ENCODE results near the gene TTLL12. TPM values are rescaled to one million over a fixed set of nuclear protein-coding genes. Genes with fewer than 3 reads are reported as not detected.

The TTLL12 gene
- total and polyA plus RNA-seq, 2 donors = 14.4 to 16.1 TPM

DNA sequence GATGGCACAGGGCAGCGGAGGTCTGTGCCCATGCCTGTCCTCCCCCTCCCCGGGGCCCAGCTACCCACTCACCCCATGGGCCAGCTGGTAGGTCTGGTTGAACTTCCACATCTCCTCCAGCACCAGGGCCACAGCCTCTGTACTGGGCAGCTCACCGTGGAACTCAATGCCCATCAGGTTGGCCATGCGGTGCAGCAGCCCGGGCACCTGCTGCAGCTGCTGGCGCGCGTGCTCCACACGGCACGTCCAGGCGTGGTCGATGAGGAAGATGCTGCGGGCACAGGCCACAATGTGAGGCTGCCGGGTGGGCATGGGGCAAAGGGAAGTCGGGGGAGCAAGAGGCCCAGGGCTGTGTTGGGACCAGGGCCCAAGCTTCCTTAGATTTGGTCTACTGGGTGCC lies 6.3 kb downstream of the TTLL12 start:
- WGBS = 95% methylated on average over 15 of the region's 15 CpGs
- no peak overlapping the region for H3K27ac ChIP-seq (ENCODE audit: low read depth in 1 of 2, low read length in 1 of 2)
- H3K9me3 ChIP-seq (ENCODE audit: control insufficient read depth in 2 of 2, insufficient read depth in 1 of 2, low read length in 1 of 2) = peaks cover 0 to 8% of the 10 kb centered on the region in 2 donors
- H3K36me3 ChIP-seq (ENCODE audit: control insufficient read depth in 2 of 2, insufficient read depth in 2 of 2, low read length in 1 of 2) = peaks cover 14 to 33% of the 10 kb centered on the region in 2 donors
- DNase-seq (ENCODE audit: low read depth in 6 of 9, low spot score in 9 of 9) = no peak
- H3K4me1 ChIP-seq (ENCODE audit: control insufficient read depth in 2 of 2, insufficient read depth in 2 of 2, low read length in 2 of 2) = peaks cover 0 to 4% of the 10 kb centered on the region in 2 donors
- H3K4me3 ChIP-seq (ENCODE audit: low read length in 2 of 2) = no peak overlapping the region
- H3K27me3 ChIP-seq (ENCODE audit: control insufficient read depth in 2 of 2, insufficient read depth in 1 of 2, low read length in 1 of 2) = no peaks in the 10 kb centered on the region

DNA sequence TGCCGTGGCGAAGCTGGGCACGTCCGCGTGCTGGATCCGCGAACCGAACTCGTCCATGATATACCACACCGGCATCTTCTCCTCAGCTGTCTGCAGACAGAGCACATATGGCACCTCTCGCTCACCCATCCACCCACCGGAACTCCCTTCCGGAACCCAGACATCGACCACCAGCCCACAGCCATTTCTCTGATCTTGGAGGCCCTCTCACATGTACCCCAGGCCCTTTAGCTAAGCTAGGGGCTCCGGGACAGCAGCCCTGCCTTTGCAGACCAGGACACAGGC lies 7.1 kb downstream of the TTLL12 start:
- WGBS = over 99% methylated on average over 15 of the region's 15 CpGs
- peaks cover 17 to 38% of the 10 kb centered on the region in 2 donors for H3K36me3 ChIP-seq (ENCODE audit: control insufficient read depth in 2 of 2, insufficient read depth in 2 of 2, low read length in 1 of 2)
- H3K27me3 ChIP-seq (ENCODE audit: control insufficient read depth in 2 of 2, insufficient read depth in 1 of 2, low read length in 1 of 2) = no peaks in the 10 kb centered on the region
- H3K4me3 ChIP-seq (ENCODE audit: low read length in 2 of 2) = no peak overlapping the region
- DNase-seq (ENCODE audit: low read depth in 6 of 9, low spot score in 9 of 9) = no peak
- no peak overlapping the region for H3K27ac ChIP-seq (ENCODE audit: low read depth in 1 of 2, low read length in 1 of 2)
- peaks cover 0 to 8% of the 10 kb centered on the region in 2 donors for H3K9me3 ChIP-seq (ENCODE audit: control insufficient read depth in 2 of 2, insufficient read depth in 1 of 2, low read length in 1 of 2)
- H3K4me1 ChIP-seq (ENCODE audit: control insufficient read depth in 2 of 2, insufficient read depth in 2 of 2, low read length in 2 of 2) = no peaks in the 10 kb centered on the region

DNA sequence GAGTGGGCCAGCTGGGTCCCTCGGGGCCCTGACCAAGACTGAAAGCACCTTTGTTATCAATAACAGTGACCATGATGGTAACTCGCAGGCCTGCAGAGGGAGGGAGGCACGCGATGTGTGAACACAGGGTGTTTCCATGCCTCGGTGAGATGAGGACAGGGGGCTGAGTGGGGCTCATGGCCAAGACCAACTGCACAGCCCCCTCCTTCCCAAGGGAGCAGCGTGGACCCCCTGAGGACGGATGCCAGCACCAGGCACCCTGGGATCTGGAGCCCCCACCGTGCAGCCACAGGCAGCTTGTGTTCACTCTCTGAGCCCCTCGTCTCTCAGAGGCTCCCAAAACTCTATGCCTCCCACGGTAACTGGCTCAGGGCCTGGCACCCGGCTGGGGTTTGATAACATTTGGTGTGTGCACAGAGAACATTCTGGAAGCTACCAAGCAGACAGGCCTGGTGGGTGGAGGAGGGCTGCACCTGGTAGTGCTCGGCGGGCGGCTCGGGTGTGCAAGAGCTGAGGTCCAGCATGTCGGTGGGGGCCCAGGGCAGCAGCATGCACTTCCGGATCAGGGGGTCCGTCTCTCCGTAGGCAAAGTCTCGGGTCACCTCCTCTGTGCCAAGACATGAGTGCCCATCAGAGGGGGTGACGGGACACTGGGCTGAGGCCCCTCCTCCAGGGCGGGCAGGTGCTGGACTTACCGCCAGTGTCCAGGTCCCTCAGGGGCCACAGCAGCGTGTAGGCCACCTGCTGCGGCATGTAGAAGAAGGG lies 7.6 kb downstream of the TTLL12 start:
- Histone ChIP-seq H3K4me3 (ENCODE audit: low read length in 2 of 2) (no peak overlapping the region), H3K4me1 (ENCODE audit: control insufficient read depth in 2 of 2, insufficient read depth in 2 of 2, low read length in 2 of 2) (no peaks in the 10 kb centered on the region), H3K36me3 (ENCODE audit: control insufficient read depth in 2 of 2, insufficient read depth in 2 of 2, low read length in 1 of 2) (peaks cover 17 to 40% of the 10 kb centered on the region in 2 donors), H3K9me3 (ENCODE audit: control insufficient read depth in 2 of 2, insufficient read depth in 1 of 2, low read length in 1 of 2) (peaks cover 0 to 8% of the 10 kb centered on the region in 2 donors), H3K27me3 (ENCODE audit: control insufficient read depth in 2 of 2, insufficient read depth in 1 of 2, low read length in 1 of 2) (no peaks in the 10 kb centered on the region), H3K27ac (ENCODE audit: low read depth in 1 of 2, low read length in 1 of 2) (no peak overlapping the region)
- 98% methylated on average over 25 of the region's 25 CpGs for WGBS
- DNase-seq (ENCODE audit: low read depth in 6 of 9, low spot score in 9 of 9) = no peak

DNA sequence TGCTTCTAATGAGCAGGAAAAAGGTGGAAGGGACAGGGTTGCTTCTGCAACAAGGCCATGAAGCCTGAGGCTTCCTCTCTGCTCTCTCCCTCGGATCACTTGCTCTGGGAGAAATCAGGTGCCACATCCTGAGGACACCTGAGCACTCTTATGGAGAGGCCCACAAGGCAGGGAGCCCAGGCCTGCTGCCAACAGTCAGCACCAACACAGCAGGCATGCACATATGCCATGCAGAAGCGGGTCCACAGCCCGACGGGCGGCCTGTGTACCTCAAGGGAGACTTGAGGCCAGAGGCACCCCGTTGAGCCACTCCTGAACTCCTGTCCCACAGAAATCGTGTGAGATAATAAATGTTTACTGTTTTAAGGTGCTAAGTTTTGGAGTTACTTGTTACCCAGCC lies 9.5 kb downstream of the TTLL12 start:
- no peak for DNase-seq (ENCODE audit: low read depth in 6 of 9, low spot score in 9 of 9)
- H3K4me1 ChIP-seq (ENCODE audit: control insufficient read depth in 2 of 2, insufficient read depth in 2 of 2, low read length in 2 of 2) = no peaks in the 10 kb centered on the region
- WGBS = 97% methylated on average over 7 of the region's 7 CpGs
- peaks cover 32 to 47% of the 10 kb centered on the region in 2 donors for H3K36me3 ChIP-seq (ENCODE audit: control insufficient read depth in 2 of 2, insufficient read depth in 2 of 2, low read length in 1 of 2)
- H3K9me3 ChIP-seq (ENCODE audit: control insufficient read depth in 2 of 2, insufficient read depth in 1 of 2, low read length in 1 of 2) = peaks cover 0 to 8% of the 10 kb centered on the region in 2 donors
- no peak overlapping the region for H3K27ac ChIP-seq (ENCODE audit: low read depth in 1 of 2, low read length in 1 of 2)
- H3K4me3 ChIP-seq (ENCODE audit: low read length in 2 of 2) = no peak overlapping the region
- no peaks in the 10 kb centered on the region for H3K27me3 ChIP-seq (ENCODE audit: control insufficient read depth in 2 of 2, insufficient read depth in 1 of 2, low read length in 1 of 2)

DNA sequence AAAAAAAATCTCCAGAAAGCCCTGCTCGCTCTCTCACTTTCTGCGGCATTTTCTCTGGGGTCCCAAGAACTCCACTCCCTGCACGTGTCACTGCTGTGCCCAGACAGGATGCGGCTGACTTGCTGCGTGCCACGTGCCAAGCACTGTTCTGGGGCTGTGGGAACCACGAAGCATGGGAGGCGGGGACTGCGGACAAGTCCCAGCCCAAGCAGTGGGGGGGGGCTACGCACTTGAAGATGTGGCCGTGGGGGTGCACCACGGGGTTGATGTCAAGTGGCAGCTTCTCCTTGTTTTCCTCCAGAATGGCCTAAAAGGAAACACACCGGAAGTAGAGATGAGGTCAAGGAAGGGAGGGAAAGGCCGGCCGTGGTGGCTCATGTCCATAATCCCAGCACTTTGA lies 10.8 kb downstream of the TTLL12 start:
- Histone ChIP-seq H3K36me3 (ENCODE audit: control insufficient read depth in 2 of 2, insufficient read depth in 2 of 2, low read length in 1 of 2) (peaks cover 46 to 56% of the 10 kb centered on the region in 2 donors), H3K4me3 (ENCODE audit: low read length in 2 of 2) (no peak overlapping the region), H3K27me3 (ENCODE audit: control insufficient read depth in 2 of 2, insufficient read depth in 1 of 2, low read length in 1 of 2) (no peaks in the 10 kb centered on the region), H3K27ac (ENCODE audit: low read depth in 1 of 2, low read length in 1 of 2) (no peak overlapping the region), H3K4me1 (ENCODE audit: control insufficient read depth in 2 of 2, insufficient read depth in 2 of 2, low read length in 2 of 2) (no peaks in the 10 kb centered on the region), H3K9me3 (ENCODE audit: control insufficient read depth in 2 of 2, insufficient read depth in 1 of 2, low read length in 1 of 2) (peaks cover 0 to 8% of the 10 kb centered on the region in 2 donors)
- DNase-seq (ENCODE audit: low read depth in 6 of 9, low spot score in 9 of 9) = no peak
- 87% methylated on average over 15 of the region's 15 CpGs for WGBS

DNA sequence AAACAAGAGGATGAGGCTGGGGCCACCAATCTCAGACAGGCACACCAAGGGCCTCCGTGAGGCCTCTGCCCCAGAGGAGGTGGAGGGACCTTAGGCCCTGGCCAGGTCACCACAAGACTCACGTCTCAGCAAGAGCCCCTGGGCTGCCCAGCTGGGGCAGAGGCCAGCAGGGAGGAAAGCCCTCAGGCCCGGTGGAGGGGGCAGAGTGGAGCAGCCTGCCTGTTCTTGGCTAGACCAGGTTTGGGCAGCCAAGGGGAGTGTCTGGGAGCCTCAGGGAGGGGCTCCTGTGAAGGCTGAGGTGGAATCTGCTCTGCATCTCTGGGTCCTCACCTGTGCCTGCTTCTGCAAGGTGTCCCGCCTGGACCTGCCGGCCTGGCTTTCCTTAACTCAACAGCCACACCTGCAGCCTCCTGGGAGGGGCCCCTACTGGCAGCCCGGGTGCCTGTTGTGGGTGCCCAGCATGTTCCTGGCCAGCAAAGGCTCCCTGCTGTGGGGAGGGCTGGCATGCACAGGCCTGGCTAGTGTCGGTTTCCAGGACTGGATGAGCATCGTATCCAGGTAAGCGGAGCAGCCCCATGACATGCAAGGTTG lies 11.9 kb downstream of the TTLL12 start:
- Histone ChIP-seq H3K36me3 (ENCODE audit: control insufficient read depth in 2 of 2, insufficient read depth in 2 of 2, low read length in 1 of 2) (peaks cover 51 to 52% of the 10 kb centered on the region in 2 donors), H3K9me3 (ENCODE audit: control insufficient read depth in 2 of 2, insufficient read depth in 1 of 2, low read length in 1 of 2) (peaks cover 0 to 8% of the 10 kb centered on the region in 2 donors), H3K27ac (ENCODE audit: low read depth in 1 of 2, low read length in 1 of 2) (no peak overlapping the region), H3K27me3 (ENCODE audit: control insufficient read depth in 2 of 2, insufficient read depth in 1 of 2, low read length in 1 of 2) (no peaks in the 10 kb centered on the region), H3K4me3 (ENCODE audit: low read length in 2 of 2) (no peak overlapping the region), H3K4me1 (ENCODE audit: control insufficient read depth in 2 of 2, insufficient read depth in 2 of 2, low read length in 2 of 2) (no peaks in the 10 kb centered on the region)
- 94% methylated on average over 9 of the region's 9 CpGs for WGBS
- no peak for DNase-seq (ENCODE audit: low read depth in 6 of 9, low spot score in 9 of 9)

DNA sequence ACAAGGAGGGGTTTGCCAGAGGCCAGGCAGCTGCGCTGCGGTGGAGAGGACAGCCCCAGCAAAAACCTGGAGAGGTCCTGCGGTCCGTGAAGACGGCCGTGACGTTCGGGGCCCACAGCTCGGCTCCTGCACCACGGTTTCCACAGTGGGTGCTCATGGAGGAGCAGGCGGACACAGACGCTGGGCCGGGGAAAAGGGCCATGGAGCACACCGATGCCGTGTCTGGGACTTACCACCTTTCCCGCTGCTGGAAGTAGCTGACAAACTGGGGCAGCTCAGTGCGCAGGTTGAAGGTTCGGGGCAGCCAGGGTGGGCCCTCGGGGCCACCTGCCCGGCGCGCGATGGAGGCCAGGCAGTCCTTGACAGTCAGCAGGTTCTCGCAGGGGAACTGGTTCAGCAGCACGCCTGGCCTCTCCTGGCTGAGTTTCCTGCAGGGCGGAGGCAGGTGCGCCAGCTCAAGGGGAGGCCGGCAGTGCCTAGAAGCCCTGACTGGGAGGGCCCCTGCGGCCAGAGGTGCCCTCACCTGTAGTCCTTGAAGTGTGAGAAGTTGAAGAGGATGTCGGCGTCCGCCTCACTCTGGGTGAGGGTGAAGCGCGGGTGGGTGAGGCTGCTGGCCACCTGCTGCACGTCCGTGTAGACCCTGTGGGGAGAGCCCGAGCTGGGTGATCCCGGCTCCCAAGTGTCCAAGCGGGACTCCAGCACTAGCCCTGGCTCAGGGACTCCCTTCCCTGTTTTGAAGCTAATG lies 12.8 kb downstream of the TTLL12 start:
- 97% methylated on average over 39 of the region's 39 CpGs for WGBS

DNA sequence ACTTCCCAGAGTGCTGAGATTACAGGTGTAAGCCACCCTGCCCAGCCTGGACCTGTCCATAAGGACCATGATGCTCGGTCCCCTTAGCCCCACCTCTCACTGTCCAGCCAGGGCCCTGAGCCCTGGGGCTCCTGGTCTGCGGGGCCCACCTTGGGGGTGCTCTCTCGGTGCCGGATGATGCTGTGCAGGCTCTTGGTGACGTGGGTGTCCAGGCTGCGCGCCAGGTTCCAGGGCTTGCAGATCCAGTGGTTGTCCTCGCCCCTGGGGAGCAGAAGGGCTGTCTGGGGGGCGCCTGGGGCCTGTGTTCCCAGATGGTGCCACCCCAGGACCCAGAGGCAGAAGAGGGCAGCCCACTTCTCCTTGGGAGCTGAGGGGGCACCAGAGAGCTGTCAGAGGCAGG lies 13.4 kb downstream of the TTLL12 start:
- 98% methylated on average over 9 of the region's 9 CpGs for WGBS
- peaks cover 40 to 52% of the 10 kb centered on the region in 2 donors for H3K36me3 ChIP-seq (ENCODE audit: control insufficient read depth in 2 of 2, insufficient read depth in 2 of 2, low read length in 1 of 2)
- H3K9me3 ChIP-seq (ENCODE audit: control insufficient read depth in 2 of 2, insufficient read depth in 1 of 2, low read length in 1 of 2) = peaks cover 0 to 2% of the 10 kb centered on the region in 2 donors
- H3K4me1 ChIP-seq (ENCODE audit: control insufficient read depth in 2 of 2, insufficient read depth in 2 of 2, low read length in 2 of 2) = no peaks in the 10 kb centered on the region
- H3K27me3 ChIP-seq (ENCODE audit: control insufficient read depth in 2 of 2, insufficient read depth in 1 of 2, low read length in 1 of 2) = no peaks in the 10 kb centered on the region
- no peak for DNase-seq (ENCODE audit: low read depth in 6 of 9, low spot score in 9 of 9)
- H3K4me3 ChIP-seq (ENCODE audit: low read length in 2 of 2) = no peak overlapping the region
- no peak overlapping the region for H3K27ac ChIP-seq (ENCODE audit: low read depth in 1 of 2, low read length in 1 of 2)

More for the DNA sequence above, 12.8 kb downstream of the TTLL12 start:
- Histone ChIP-seq H3K4me3 (ENCODE audit: low read length in 2 of 2) (no peak overlapping the region), H3K27me3 (ENCODE audit: control insufficient read depth in 2 of 2, insufficient read depth in 1 of 2, low read length in 1 of 2) (no peaks in the 10 kb centered on the region), H3K4me1 (ENCODE audit: control insufficient read depth in 2 of 2, insufficient read depth in 2 of 2, low read length in 2 of 2) (no peaks in the 10 kb centered on the region), H3K9me3 (ENCODE audit: control insufficient read depth in 2 of 2, insufficient read depth in 1 of 2, low read length in 1 of 2) (peaks cover 0 to 7% of the 10 kb centered on the region in 2 donors), H3K27ac (ENCODE audit: low read depth in 1 of 2, low read length in 1 of 2) (no peak overlapping the region), H3K36me3 (ENCODE audit: control insufficient read depth in 2 of 2, insufficient read depth in 2 of 2, low read length in 1 of 2) (peaks cover 44 to 52% of the 10 kb centered on the region in 2 donors)
- no peak for DNase-seq (ENCODE audit: low read depth in 6 of 9, low spot score in 9 of 9)

DNA sequence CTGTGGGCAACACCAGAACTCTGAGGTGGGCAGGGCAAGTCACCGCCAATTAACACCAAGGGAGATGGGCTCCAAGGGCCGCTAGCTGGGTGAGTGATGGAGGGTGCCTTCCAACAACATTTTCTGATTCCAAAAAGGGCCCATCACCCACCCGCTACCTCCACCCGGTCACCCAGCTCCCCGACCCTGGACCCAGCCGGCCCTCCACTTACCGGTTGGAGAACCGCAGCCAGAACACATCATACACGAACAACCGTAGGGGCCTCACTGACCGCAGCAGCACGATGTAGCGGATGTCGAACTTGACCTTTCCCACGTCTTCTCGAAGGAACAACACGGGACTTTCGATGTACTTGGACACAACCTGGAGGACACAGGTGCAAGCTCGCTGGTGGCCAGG lies 14.7 kb downstream of the TTLL12 start:
- peaks cover 46 to 59% of the 10 kb centered on the region in 2 donors for H3K36me3 ChIP-seq (ENCODE audit: control insufficient read depth in 2 of 2, insufficient read depth in 2 of 2, low read length in 1 of 2)
- no peak for DNase-seq (ENCODE audit: low read depth in 6 of 9, low spot score in 9 of 9)
- no peaks in the 10 kb centered on the region for H3K27me3 ChIP-seq (ENCODE audit: control insufficient read depth in 2 of 2, insufficient read depth in 1 of 2, low read length in 1 of 2)
- no peaks in the 10 kb centered on the region for H3K9me3 ChIP-seq (ENCODE audit: control insufficient read depth in 2 of 2, insufficient read depth in 1 of 2, low read length in 1 of 2)
- no peak overlapping the region for H3K27ac ChIP-seq (ENCODE audit: low read depth in 1 of 2, low read length in 1 of 2)
- H3K4me1 ChIP-seq (ENCODE audit: control insufficient read depth in 2 of 2, insufficient read depth in 2 of 2, low read length in 2 of 2) = no peaks in the 10 kb centered on the region
- WGBS = 99% methylated on average over 19 of the region's 19 CpGs
- no peak overlapping the region for H3K4me3 ChIP-seq (ENCODE audit: low read length in 2 of 2)

Measured in thymus (tissue), 11 donors.